Measurements from ENCODE around the gene BCAP31. TPM values are rescaled to one million over a fixed set of nuclear protein-coding genes. Genes with fewer than 3 reads are reported as not detected.

Gene BCAP31
- 152 and 188 TPM in 2 replicates for total RNA-seq (ENCODE audit: low replicate concordance)

DNA sequence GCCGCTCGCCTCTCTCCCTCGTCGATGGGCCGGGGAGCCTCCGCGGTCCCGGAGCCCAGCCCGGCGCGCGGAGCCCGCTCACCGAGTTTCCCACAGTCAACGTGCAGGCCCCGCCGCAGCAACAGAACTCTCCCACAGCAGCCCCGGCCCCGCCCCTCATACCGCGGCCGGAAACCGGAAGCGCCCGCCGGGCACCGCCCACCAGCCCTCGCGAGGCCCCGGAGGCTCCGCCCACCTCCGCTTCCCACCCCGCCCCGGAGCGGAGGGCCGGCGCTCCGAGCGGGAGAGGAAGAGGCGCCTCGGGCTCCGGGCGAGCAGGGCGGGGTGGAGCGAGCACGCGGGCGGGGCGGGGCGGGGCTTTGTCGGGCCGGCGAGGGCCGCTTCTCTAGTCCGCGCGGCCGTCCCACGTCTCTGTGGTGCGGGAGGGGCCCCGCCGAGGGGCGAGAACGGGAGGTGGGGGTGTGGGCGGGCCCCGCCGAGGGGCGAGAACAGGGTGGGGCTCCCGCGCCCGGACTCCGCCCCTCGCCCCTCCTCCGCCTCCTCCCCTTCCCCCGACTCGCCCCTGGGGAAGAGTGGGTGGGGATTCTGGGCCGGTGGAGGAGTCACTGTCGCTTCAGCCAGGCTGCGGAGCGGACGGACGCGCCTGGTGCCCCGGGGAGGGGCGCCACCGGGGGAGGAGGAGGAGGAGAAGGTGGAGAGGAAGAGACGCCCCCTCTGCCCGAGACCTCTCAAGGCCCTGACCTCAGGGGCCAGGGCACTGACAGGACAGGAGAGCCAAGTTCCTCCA, at the start of gene BCAP31, which contains the start of gene ABCD1:
BCAP31 (minus strand) TSS at position 136 of the 787 bp plus-strand sequence. CDS start 1,143 bp downstream, outside the sequence.
ABCD1 (plus strand) TSS at position 605 of the 787 bp plus-strand sequence. CDS start 411 bp downstream, outside the sequence.

GRCh38 chrX:153763989-153764755, 40.0 kb upstream of the BCAP31 start, which contains the start of gene PLXNB3:
PLXNB3 (plus strand) TSS chrX:153764249; CDS start chrX:153765536, 1,287 bp downstream.

GRCh38 chrX:153687121-153688039, 36.8 kb downstream of the BCAP31 start, which contains the start of gene SLC6A8:
SLC6A8 (plus strand) TSS chrX:153687926; CDS start chrX:153688575, 649 bp downstream.

GRCh38 chrX:153673428-153674218, 50.6 kb downstream of the BCAP31 start, which contains the start of gene PNCK:
PNCK (minus strand) TSS chrX:153673813; CDS start chrX:153673076, 737 bp downstream.

Other genes with a start within 250 kb of the BCAP31 start
- gene BGN, start 229.4 kb downstream of the BCAP31 start, total RNA-seq (ENCODE audit: low replicate concordance): 10.5 and 118 TPM in 2 replicates
- gene ATP2B3, start 206.7 kb downstream of the BCAP31 start, total RNA-seq (ENCODE audit: low replicate concordance): under 0.01 TPM in 2 replicates
- 19.8 and 43.8 TPM in 2 replicates for gene CCNQ, start 125.2 kb downstream of the BCAP31 start, total RNA-seq (ENCODE audit: low replicate concordance)
- gene DUSP9, start 77.2 kb downstream of the BCAP31 start, total RNA-seq (ENCODE audit: low replicate concordance): not detected in 2 replicates
- gene PNCK, start 50.6 kb downstream of the BCAP31 start, total RNA-seq (ENCODE audit: low replicate concordance): 0.30 and 0.47 TPM in 2 replicates
- gene SLC6A8, start 36.5 kb downstream of the BCAP31 start, total RNA-seq (ENCODE audit: low replicate concordance): 10.8 TPM in 2 replicates
- 8.4 and 13.5 TPM in 2 replicates for gene ABCD1, start 469 bp upstream of the BCAP31 start, total RNA-seq (ENCODE audit: low replicate concordance)
- 2.5 and 4.1 TPM in 2 replicates for gene PLXNB3, start 39.9 kb upstream of the BCAP31 start, total RNA-seq (ENCODE audit: low replicate concordance)
- under 0.01 and 0.30 TPM in 2 replicates for gene SRPK3, start 56.7 kb upstream of the BCAP31 start, total RNA-seq (ENCODE audit: low replicate concordance)
- gene IDH3G, start 70.0 kb upstream of the BCAP31 start, total RNA-seq (ENCODE audit: low replicate concordance): 54.6 and 96.1 TPM in 2 replicates
- gene SSR4, start 70.3 kb upstream of the BCAP31 start, total RNA-seq (ENCODE audit: low replicate concordance): 188 and 219 TPM in 2 replicates
- gene PDZD4, start 106.2 kb upstream of the BCAP31 start, total RNA-seq (ENCODE audit: low replicate concordance): 0.08 and 1.1 TPM in 2 replicates
- gene L1CAM, start 161.8 kb upstream of the BCAP31 start, total RNA-seq (ENCODE audit: low replicate concordance): 0.08 and 0.23 TPM in 2 replicates
- gene AVPR2, start 180.3 kb upstream of the BCAP31 start, total RNA-seq (ENCODE audit: low replicate concordance): 0.12 TPM in 1 of 2 replicates, not detected in the other
- 0.90 and 2.7 TPM in 2 replicates for gene ARHGAP4, start 201.9 kb upstream of the BCAP31 start, total RNA-seq (ENCODE audit: low replicate concordance)
- gene NAA10, start 210.7 kb upstream of the BCAP31 start, total RNA-seq (ENCODE audit: low replicate concordance): 45.5 and 56.5 TPM in 2 replicates
- gene RENBP, start 220.3 kb upstream of the BCAP31 start, total RNA-seq (ENCODE audit: low replicate concordance): 5.5 and 25.5 TPM in 2 replicates
- gene HCFC1, start 247.4 kb upstream of the BCAP31 start, total RNA-seq (ENCODE audit: low replicate concordance): 6.0 and 8.2 TPM in 2 replicates
- gene TMEM187, start 248.4 kb upstream of the BCAP31 start, total RNA-seq (ENCODE audit: low replicate concordance): 7.1 and 10.1 TPM in 2 replicates

Measured in smooth muscle cell of the coronary artery (primary cell).